Urothelium cell line (cell line): ENCODE data around the gene APRT.
"Not testable (repeated sequence)": the region's sequence is repeated elsewhere in the genome, so short reads cannot be mapped to it uniquely, and the experiment has no call there.

Source experiments
- DNase-seq: peaks from one replicate; pipeline ENCODE4 v3.0.0; 2011; ENCODE audit warnings: low spot score, mixed read lengths
- FAIRE-seq: peaks from 2 replicates; lab custom pipeline; 2011; peaks lifted over from hg19 to GRCh38; lab: Jason Lieb, UNC

Gene APRT

DNA sequence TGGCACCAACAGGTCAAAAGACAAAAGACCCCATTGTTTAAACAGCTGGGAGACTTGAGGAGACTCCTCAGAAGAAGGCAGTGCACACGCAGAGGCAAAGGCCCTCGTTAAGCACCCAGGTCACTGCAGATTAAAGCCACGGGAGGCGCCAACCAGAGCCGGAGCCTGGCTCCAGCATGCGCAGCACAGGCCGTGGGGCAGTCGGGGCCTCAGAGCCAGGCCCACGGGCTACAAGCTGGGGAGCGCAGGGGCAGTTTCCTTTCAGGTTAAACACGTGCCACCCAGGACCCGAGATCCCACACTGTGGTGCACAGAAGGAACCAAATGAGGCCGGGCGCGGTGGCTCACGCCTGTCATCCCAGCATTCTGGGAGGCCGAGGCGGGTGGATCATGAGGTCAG lies 35.9 kb downstream of the APRT start:
- FAIRE-seq, result no peak
- no peak for DNase-seq

DNA sequence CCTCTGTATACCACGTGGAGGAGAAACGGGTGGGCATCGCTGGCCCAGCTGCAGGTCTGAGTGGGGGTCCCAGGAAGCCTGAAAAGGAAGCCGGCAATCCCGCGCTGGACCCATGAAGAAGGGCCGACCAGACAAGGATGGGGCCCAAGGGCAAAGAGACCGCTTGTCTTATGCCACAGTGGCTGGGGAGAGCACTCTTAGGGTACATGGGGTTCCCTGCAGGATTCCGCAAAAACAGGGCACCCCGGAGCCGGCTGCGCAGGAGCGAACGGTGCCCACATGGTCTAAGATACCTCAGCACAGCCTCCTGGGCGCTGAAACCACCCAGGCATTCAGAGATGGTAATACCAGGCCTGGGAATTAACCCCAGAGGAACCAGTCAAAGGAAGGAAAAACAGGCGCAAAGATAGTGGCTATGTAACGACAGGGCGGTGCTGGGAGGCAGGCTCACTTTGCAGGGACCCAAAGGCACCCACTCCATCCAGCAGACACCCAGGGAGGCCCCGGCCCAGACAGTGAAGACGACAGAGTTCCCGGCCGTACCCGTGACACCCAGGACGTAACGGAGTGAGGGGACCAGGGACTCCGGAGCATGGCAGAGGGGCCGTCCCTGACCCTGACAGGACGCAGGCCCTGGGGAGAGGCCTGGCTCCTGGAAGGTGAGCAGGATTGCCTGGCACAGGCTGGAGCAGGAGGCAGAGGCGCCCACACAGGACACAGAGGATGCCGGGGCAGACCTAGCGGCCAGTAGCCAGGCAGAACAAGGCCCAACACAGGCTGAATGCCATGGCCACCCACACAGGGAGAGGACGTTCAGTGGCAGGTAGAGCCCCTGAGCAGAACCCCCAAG lies 37.0 kb downstream of the APRT start:
- no peak for FAIRE-seq
- DNase-seq, result no peak

DNA sequence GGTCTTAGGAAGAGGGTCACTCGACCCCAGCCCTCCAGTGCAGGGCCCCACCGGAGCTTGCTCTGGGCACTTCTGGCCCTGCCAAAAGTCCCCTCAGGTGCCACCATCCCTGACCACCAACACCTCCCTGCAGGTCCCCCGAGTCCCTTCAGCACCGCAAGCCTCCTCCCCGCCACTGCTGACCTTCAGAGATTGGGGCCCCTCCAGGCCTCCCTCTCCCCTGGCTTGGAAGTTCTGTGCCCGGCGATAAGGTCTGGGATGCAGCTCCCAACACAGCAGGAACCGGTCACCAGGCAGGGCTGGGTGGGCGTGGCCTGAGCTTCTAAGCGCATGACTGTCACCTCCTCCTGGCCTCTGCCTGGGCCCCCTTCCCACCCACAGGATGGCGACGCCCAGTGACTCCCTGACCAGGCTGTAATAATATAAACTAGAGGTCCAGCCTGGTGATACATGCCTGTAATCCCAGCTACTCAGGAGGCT lies 37.9 kb downstream of the APRT start:
- no peak for DNase-seq
- no peak for FAIRE-seq

DNA sequence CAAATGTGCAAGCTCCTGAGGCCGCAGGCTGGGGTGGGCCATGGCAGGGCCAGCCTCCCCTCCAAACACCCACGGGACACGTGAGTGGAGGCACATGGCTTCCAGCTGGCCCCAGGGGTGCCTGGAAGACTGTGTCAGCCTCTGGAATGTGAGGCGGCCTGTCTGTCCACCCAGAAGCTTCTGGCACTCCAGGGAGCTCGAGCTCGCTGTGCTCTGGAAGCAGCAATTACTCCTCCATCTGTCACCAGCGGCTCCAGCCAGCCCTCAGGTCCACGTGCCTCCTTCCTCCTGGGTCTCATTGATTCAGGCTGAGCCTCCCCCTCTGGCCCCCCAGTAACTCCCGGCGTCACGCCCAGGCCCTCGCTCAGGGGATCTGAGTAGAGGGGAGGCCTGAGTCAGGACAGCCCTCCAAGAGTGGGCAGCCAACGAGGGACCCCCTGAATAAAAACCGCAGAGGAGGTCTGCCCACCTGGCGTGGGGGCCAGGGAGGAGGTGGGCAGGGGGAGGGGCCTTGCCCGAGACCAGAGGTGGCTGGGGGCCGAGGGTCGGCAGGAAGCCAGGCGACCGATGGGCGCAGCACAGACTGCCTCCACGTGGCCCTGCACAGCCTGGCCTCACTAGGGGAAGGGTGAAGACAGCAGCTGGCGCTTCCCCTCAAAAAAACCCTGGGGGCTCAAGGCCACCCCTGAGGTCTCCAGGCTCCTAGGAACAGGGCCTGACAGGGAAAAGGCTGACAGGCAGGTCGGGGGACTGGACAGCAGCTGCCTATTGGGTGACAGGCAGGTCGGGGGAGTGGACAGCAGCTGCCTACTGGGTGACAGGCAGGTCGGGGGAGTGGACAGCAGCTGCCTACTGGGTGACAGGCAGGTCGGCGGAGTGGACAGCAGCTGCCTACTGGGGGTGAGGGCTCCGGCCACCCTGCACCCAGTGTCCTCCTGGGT lies 38.6 kb downstream of the APRT start:
- FAIRE-seq (no peak), DNase-seq (no peak)

DNA sequence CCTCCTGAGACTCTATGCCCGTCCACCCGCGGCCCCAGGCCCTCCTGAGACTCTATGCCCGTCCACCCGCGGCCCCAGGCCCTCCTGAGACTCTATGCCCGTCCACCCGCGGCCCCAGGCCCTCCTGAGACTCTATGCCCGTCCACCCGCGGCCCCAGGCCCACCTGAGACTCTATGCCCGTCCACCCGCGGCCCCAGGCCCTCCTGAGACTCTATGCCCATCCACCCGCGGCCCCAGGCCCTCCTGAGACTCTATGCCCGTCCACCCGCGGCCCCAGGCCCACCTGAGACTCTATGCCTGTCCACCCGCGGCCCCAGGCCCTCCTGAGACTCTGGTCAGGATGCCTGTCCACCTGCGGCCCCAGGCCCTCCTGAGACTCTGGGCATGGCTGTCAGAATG lies 39.9 kb downstream of the APRT start:
- DNase-seq, FAIRE-seq: not testable (repeated sequence)

DNA sequence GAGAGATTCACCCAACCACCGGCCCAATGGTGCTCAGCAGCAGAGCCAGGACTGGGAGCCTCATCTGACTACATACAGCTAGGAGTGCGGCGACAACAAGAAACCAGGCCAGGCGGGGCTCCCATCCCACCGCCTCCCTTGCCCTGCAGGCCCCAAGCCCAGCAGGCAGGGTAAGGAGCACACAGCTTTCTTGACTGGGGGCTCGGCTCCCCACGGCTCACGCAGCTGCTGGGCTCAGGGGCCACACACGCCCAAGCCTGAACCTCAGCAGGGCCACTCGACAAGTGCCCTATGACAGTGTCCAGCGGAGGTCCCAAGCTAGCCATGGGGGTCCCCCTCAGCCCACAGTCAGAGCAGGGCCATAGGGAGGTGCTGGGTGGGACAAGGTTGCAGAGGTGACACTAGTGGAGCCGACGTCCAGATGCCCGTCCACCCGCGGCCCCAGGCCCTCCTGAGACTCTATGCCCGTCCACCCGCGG lies 40.4 kb downstream of the APRT start:
- DNase-seq, result no peak
- no peak for FAIRE-seq

DNA sequence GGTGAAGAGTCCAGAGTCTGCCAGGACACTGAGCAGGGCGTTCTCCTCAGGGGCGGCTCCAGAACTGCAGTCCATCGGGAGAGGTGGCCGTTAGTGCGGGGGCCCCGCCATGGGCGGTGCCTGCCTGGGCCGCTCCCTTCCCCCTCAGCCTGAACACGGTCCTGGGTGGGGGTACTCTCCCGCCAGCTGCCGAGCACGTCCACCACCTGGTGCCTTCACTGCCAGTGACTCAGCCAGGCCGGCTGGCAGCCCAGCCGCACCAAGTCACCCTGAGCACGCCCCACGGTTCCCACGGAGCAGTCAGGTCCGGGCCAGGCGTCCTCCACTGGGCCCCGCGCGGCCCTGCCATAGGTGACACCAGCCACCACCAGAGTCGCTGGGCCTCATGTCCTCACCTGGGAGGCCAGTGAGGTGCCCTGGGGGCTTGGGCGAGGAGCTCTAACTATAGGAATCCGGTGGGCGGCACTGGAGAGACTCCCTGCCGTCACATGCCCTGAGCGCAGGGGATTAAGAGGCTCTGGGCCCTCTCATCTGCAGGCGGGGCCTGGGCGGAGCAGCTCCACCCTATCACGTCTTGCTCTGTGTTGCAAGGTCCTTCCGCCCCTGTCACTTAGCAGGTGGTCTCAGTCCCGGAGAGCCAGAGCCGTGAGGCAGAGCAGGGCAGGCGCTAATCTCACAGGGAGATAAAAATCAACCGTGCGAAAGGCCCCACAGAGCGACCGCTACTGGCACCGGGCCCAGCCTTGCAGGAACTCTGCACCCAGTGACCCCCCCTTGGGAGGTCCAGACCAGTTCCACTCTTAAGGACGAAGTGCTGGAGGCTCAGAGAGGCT lies 41.1 kb downstream of the APRT start:
- DNase-seq (no peak), FAIRE-seq (no peak)

DNA sequence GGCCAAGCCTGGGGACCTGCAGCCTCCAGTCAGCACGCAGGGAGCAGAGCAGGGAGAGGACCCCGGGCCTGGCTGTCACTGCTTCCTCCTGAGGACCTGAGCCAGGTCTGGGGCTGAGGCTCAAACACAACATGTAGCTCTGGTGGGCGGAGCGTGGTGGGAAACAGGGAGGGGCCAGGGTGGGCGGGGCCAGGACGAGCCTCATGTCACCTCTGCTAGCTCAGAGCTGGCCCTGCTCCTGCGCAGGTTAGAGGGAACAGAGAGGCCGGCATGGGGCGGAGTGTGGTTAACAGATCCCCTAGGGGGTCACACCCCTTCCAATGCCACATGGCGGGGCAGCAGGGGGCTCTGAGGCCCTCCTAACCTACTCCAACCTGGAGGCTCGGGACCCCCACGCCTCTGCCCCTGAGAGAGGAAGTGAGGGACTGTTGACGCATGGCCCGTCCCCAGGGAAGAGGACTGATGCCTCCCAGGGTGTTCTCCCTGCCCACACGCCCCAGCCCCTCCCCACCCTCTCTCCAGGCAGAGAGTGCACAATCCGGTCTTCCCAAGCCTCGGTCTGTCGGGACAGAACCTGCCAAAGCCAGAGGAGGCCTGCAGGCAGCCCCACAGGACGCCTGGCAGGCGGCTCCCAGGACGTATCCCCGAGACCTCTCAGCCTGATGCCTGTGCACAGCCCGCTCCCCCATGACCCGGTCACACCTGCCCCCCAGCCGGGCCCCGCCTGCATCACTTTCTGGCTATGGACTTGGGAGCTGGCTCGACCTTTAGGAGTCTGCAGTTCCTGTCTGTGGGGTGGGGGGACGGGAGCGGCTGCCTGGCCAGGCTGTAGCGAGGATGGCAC lies 41.9 kb downstream of the APRT start:
- FAIRE-seq, result no peak
- peak; percentile 51 for DNase-seq

DNA sequence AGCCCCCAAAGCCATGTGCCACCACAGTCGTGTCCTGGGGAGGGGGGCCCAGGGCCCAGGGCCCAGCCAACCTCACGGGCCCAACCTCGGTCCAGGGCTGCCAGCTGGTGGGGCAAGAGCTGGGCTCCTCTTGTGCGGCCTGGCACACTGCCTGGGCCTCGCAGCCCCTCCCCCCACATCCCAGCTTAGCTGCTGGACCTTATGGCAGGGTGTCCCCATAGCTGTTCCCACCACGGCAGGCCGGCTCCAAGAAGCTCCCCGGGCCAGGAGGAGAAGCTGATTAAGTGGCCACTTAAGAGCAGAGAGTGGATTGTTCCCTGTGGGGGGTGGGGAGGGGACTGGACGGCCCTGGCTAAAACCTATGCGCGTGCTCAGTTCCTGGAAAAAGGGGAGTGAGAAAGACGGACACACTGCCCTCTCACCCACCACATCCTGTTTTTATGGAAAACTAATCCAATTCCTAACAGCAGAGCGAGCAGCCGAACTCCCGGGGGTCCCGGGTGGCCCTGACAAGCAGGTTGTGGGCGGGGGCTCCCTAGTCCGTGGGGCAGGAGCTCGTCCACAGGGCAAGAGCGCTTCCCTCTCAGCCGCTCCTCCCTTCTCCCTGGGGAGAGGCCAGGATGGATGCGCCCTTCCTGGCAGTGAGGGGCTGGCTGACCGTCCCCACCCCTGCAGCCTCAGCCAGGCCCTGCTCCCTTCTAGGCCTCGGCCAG lies 43.5 kb downstream of the APRT start:
- DNase-seq, result no peak

DNA sequence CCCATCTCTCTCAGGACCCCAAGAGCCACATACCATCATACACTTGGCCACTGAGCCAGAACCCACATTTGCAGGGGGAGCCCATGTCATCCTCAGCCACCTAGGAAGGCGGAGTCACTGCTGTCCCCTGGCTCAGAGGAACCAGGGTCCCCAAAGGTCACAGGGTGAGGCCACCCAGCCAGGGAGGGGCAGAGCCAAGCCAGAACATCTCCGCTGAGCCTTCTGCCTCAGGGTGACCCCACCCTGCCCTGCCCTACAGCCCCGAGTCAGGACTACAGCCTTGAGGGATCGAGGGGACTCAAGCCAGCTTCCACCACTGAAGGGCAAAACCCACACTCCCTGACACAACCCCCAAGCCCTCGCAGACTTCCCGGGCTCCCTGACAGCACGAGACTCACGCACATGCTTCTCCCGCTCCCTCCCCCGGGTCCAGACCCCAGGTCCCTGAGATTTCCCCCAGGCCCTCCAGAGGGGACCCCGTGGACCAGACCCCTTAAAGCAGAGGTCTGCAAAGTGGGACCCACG lies 44.1 kb downstream of the APRT start:
- no peak for FAIRE-seq

More for the DNA sequence above, 43.5 kb downstream of the APRT start:
- FAIRE-seq, result no peak

DNA sequence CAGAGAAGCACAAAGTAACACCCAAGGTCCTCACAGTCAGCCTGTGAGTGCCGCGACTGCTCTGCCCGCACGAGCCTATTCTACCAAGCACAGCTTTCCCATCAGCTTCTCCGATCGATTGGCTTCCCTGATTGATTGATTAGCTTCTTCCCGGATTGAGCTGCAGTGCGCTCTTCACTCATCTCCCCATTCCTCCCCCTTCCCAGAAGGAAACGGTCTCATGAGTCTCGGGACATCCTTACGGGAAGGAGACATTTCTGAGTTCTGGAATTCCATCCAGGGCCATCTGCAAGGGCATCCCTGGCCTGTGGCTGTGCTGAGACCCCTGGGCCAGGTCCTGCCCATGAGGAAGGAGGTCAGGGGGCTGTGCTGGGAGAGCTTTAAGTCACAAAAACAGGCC lies 44.8 kb downstream of the APRT start:
- no peak for DNase-seq
- no peak for FAIRE-seq

More for the DNA sequence above, 44.1 kb downstream of the APRT start:
- DNase-seq, result no peak

DNA sequence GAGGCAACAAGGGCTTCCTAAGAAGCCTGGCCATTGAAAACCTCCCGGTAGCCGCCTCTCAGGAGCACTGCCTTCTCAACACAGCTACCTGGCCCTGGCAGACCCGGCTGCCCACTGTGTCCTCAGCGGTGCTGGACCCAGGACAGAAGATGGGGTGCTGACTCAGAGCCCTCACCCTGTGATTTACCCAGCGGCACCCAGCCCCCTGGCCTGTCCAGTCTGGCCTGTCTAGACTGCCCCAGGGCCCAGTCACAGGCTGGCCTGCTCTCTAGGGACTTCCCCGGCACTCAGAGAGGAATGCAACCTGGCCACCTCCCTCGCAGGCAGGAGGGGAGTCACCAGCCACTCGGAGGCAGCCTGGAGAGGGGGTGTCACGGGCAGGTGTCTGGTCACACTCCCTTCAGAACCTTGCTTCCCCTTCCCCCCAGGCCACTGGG lies 46.8 kb downstream of the APRT start:
- no peak for DNase-seq
- no peak for FAIRE-seq

DNA sequence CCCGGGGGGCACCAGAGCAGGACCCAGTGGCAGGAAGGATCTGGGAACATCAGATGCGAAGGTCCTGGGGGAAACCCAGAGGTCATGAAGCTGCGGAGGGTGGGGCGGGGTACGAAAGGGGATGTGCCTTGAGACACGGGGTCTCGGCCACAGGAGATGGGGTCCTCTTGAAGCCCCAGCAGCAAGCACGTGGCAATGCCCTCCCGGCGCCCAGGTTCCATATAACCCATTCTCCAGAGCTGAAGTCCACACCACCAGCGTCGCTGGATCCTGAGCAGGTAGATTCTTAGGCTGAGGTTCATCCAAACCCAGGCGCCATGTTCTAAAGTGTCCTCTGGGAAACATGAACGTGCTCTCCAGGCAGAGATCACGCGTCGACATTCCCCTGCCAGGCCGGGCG lies 47.6 kb downstream of the APRT start:
- FAIRE-seq, result no peak
- no peak for DNase-seq

DNA sequence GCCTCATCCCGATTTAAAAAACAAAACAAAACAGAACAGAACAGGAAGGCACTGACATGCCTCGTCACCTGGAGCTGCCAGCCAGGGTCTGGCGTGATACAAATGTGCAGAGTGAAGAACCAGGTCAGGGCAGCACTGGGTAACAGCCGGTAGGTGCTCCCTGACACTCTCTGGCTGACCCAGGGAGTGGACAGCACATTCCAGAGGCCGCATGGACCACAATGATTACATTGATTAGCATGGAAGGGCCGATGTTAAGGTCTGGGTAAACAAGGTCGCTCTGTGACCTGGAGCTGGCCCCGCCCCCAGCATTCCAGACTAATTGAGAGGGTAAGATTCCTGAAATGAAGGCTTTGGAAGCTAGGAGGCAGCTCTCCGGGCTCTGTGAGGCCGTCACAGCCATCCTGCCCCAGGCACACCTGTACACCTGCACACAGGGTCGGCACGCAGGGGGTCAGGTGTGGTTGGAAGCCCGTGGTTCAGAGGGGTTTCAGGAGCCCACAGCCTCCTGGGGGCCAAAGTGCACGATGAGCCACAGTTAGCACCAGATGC lies 48.1 kb downstream of the APRT start:
- FAIRE-seq, result no peak
- DNase-seq, result no peak

DNA sequence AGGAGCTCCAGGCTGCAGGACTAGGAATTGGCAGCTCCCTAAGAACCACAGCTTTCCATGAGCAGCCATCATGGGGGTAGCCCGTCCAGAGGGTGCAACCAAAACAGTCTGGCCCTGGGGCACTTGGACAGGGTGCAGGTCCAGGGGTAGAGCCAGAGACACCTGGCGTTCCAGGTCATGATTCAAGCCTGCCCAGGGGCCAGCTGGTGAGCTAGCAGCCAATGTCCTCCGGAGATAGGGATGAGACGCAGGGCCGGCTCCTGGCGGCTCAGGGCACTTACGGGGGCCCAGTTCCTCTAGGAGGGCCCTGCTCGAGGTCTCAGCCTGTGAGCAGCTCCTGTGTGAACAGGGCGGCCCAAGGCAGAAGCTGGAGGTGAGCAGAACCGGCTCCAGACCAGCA lies 48.8 kb downstream of the APRT start:
- FAIRE-seq, result no peak
- no peak for DNase-seq

DNA sequence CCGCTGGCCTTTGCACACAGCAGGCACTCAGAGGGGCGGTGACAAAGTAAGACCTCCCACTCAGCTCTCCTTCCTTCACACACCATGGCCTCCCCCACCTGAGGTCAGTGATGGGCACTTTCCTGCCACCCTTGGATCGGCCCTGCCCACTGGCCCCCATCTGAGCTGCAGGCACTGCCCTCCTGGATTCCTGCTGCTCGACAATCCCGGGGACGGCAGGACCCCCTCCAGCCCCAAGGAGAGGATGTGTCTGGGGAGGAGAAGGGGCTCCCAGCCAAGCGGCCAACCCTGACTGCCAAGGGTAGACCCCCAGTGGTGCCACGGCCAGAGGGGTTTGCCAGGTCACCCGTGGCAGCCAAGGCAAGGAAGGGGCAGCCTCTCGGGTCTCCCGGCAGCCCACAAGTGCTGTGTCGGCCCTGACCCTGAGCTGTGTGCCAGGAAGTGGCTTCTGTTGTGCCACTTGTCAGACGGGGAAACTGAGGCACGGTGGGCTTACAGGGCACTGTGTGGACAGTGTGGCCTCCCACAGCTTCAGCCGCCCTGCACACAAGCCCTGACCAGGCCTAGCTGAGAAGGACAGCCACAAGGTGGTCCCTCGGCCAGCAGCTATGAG lies 49.4 kb downstream of the APRT start:
- DNase-seq, result no peak
- no peak for FAIRE-seq

DNA sequence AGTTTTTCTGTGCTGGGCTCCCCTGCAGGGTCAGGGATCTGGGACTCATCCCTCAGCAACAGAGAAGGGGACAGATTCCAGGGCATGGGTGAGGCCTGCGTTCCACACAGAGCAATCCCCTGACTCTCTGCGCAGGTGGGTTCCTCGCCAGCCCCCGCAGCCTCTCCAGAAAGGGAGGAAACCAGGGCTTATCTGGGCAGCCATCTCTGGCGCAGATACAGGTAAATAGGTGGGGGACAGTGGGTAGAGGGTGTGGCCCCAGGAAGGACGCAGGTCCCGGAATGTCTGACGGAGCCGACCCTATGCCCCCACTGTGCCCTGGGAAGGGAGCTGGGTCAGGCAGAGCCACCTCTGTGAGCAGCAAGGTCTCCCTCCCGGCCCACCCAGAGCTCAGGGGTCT lies 49.9 kb downstream of the APRT start:
- FAIRE-seq, result no peak
- no peak for DNase-seq

DNA sequence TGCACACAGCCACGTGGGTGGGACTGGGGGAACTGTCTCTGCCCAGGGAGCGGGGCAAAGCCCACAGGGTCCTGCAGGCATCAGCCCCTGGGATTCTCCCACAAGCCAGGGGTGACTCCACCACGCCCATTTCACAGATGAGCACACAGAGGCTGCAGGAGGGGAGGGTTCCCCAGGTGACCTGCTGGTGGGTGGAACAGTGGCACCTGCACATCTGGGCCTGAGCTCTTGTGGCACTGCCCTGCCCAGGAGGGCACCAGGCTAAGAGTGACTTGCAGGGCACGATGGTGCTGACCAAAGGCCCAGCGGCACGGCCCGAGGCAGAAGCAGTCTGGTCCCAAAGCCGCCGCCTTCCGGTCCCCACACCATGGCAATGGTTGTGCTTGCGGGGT lies 50.6 kb downstream of the APRT start:
- FAIRE-seq, result no peak
- no peak for DNase-seq
